Measurements from ENCODE around the gene QRFP. TPM values are rescaled to one million over a fixed set of nuclear protein-coding genes. Genes with fewer than 3 reads are reported as not detected.

QRFP gene
- total RNA-seq, 1 experiment from 2014 or later, result not detected

- BruUV-seq (replicated peaks), result no TSS peak
- Mint-ChIP-seq H3K4me3 (ENCODE audit: low read depth, unreplicated experiment) (no peak overlapping the region), H3K36me3 (ENCODE audit: insufficient read depth, unreplicated experiment) (peaks cover 18% of the 10 kb centered on the region), H3K4me1 (ENCODE audit: low read depth, unreplicated experiment) (no peaks in the 10 kb centered on the region), H3K27me3 (ENCODE audit: unreplicated experiment) (no peaks in the 10 kb centered on the region), H3K27ac (ENCODE audit: unreplicated experiment) (no peak overlapping the region), H3K9me3 (ENCODE audit: low read depth, unreplicated experiment) (no peaks in the 10 kb centered on the region)
- CTCF ChIA-PET, result no interaction called here
- TF ChIP-seq, protein P1, sequence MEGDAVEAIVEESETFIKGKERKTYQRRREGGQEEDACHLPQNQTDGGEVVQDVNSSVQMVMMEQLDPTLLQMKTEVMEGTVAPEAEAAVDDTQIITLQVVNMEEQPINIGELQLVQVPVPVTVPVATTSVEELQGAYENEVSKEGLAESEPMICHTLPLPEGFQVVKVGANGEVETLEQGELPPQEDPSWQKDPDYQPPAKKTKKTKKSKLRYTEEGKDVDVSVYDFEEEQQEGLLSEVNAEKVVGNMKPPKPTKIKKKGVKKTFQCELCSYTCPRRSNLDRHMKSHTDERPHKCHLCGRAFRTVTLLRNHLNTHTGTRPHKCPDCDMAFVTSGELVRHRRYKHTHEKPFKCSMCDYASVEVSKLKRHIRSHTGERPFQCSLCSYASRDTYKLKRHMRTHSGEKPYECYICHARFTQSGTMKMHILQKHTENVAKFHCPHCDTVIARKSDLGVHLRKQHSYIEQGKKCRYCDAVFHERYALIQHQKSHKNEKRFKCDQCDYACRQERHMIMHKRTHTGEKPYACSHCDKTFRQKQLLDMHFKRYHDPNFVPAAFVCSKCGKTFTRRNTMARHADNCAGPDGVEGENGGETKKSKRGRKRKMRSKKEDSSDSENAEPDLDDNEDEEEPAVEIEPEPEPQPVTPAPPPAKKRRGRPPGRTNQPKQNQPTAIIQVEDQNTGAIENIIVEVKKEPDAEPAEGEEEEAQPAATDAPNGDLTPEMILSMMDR (IDR thresholded peaks at IDR 0.05; ENCODE audit: unreplicated experiment), result no peak
- no peak for DNase-seq
- intact Hi-C loops (cut with micrococcal nuclease; ENCODE audit: unreplicated experiment), result no loop called here
These were observed 9.0 kb downstream of the QRFP start for GRCh38 chr9:130887494-130888144.

GRCh38 chr9:130886981-130887380, 9.6 kb downstream of the QRFP start:
- intact Hi-C loops (cut with micrococcal nuclease; ENCODE audit: unreplicated experiment), result no loop called here
- H3K36me3 Mint-ChIP-seq (ENCODE audit: insufficient read depth, unreplicated experiment), result peaks cover 18% of the 10 kb centered on the region
- no peak for DNase-seq
- no peak overlapping the region for H3K4me3 Mint-ChIP-seq (ENCODE audit: low read depth, unreplicated experiment)
- CTCF ChIA-PET, result interaction anchor here (0.6 kb wide), 1 partner anchor 323 kb away, joined by 4 read pairs; no protein-coding TSS in a partner anchor
- TF ChIP-seq, protein P1 (IDR thresholded peaks at IDR 0.05; ENCODE audit: unreplicated experiment), result no peak
- no TSS peak for BruUV-seq (replicated peaks)
- H3K9me3 Mint-ChIP-seq (ENCODE audit: low read depth, unreplicated experiment), result no peaks in the 10 kb centered on the region
- no peak overlapping the region for H3K27ac Mint-ChIP-seq (ENCODE audit: unreplicated experiment)
- H3K4me1 Mint-ChIP-seq (ENCODE audit: low read depth, unreplicated experiment), result no peaks in the 10 kb centered on the region
- H3K27me3 Mint-ChIP-seq (ENCODE audit: unreplicated experiment), result no peaks in the 10 kb centered on the region

DNA sequence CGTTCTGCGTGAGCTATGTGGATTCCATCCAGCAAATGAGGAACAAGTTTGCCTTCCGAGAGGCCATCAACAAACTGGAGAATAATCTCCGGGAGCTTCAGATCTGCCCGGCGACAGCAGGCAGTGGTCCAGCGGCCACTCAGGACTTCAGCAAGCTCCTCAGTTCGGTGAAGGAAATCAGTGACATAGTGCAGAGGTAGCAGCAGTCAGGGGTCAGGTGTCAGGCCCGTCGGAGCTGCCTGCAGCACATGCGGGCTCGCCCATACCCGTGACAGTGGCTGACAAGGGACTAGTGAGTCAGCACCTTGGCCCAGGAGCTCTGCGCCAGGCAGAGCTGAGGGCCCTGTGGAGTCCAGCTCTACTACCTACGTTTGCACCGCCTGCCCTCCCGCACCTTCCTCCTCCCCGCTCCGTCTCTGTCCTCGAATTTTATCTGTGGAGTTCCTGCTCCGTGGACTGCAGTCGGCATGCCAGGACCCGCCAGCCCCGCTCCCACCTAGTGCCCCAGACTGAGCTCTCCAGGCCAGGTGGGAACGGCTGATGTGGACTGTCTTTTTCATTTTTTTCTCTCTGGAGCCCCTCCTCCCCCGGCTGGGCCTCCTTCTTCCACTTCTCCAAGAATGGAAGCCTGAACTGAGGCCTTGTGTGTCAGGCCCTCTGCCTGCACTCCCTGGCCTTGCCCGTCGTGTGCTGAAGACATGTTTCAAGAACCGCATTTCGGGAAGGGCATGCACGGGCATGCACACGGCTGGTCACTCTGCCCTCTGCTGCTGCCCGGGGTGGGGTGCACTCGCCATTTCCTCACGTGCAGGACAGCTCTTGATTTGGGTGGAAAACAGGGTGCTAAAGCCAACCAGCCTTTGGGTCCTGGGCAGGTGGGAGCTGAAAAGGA, 10.9 kb downstream of the QRFP start:
- TF ChIP-seq, protein P1 (IDR thresholded peaks at IDR 0.05; ENCODE audit: unreplicated experiment), result no peak
- no peak overlapping the region for H3K4me3 Mint-ChIP-seq (ENCODE audit: low read depth, unreplicated experiment)
- no peak for DNase-seq
- BruUV-seq (replicated peaks), result no TSS peak
- H3K9me3 Mint-ChIP-seq (ENCODE audit: low read depth, unreplicated experiment), result no peaks in the 10 kb centered on the region
- H3K27me3 Mint-ChIP-seq (ENCODE audit: unreplicated experiment), result no peaks in the 10 kb centered on the region
- no peak overlapping the region for H3K27ac Mint-ChIP-seq (ENCODE audit: unreplicated experiment)
- H3K4me1 Mint-ChIP-seq (ENCODE audit: low read depth, unreplicated experiment), result no peaks in the 10 kb centered on the region
- peaks cover 18% of the 10 kb centered on the region for H3K36me3 Mint-ChIP-seq (ENCODE audit: insufficient read depth, unreplicated experiment)
- CTCF ChIA-PET, result no interaction called here
- intact Hi-C loops (cut with micrococcal nuclease; ENCODE audit: unreplicated experiment), result no loop called here

GRCh38 chr9:130884542-130885483, 11.8 kb downstream of the QRFP start:
- no peak overlapping the region for H3K27ac Mint-ChIP-seq (ENCODE audit: unreplicated experiment)
- BruUV-seq (replicated peaks), result no TSS peak

More at GRCh38 chr9:130884542-130885483, 11.8 kb downstream of the QRFP start:
- Mint-ChIP-seq H3K9me3 (ENCODE audit: low read depth, unreplicated experiment) (no peaks in the 10 kb centered on the region), H3K4me1 (ENCODE audit: low read depth, unreplicated experiment) (no peaks in the 10 kb centered on the region), H3K27me3 (ENCODE audit: unreplicated experiment) (no peaks in the 10 kb centered on the region), H3K4me3 (ENCODE audit: low read depth, unreplicated experiment) (no peak overlapping the region), H3K36me3 (ENCODE audit: insufficient read depth, unreplicated experiment) (peaks cover 18% of the 10 kb centered on the region)
- CTCF ChIA-PET, result no interaction called here
- TF ChIP-seq, protein P1 (IDR thresholded peaks at IDR 0.05; ENCODE audit: unreplicated experiment), result no peak
- DNase-seq, result no peak
- intact Hi-C loops (cut with micrococcal nuclease; ENCODE audit: unreplicated experiment), result no loop called here
